ENCODE data around the gene MAMDC4.

MAMDC4 gene

DNA sequence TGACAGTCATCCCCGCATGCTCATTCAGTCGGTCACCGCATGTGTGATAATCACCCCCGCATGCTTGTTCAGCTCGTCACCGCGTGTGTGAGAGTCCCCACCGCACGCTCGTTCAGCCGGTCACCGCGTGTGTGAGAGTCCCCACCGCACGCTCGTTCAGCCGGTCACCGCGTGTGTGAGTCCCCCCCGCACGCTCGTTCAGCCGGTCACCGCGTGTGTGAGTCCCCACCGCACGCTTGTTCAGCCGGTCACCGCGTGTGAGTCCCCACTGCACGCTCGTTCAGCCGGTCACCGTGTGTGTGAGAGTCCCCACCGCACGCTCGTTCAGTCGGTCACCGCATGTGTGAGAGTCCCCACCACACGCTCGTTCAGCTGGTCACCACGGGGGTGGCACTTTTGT is 37.7 kb downstream of the MAMDC4 start:
- Histone ChIP-seq H3K9me3 (ENCODE audit: low read length) (no peaks in the 10 kb centered on the region), H3K36me3 (ENCODE audit: insufficient read depth, low read length) (peaks cover 32% of the 10 kb centered on the region), H3K9ac (ENCODE audit: low read length) (no peak overlapping the region)

DNA sequence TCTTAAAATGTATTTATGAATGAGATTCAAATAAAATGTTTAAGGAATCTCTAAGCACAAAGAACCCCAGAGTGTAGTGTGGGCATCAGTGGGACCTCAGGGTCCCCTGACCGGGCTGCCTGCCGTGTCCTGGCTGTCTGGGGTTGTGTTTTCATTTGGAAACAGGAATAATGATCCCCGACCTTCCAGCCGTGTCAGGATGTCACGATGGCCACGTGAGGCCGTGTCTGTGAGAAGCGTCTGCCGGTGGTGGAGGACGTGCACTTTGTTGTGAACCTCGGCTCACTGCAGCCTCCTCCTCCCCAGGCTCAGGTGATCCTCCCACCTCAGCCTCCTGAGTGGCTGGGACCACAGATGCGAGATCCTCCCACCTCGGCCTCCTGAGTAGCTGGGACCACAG is 38.5 kb downstream of the MAMDC4 start:
- H3K9ac ChIP-seq (ENCODE audit: low read length): no peak overlapping the region
- no peaks in the 10 kb centered on the region for H3K9me3 ChIP-seq (ENCODE audit: low read length)

More for the DNA sequence above, 37.7 kb downstream of the MAMDC4 start:
- H3K9me2 ChIP-seq (ENCODE audit: low read depth, low read length): no peaks in the 10 kb centered on the region
- H3K4me3 ChIP-seq (ENCODE audit: low read depth, low read length, poor library complexity, severe bottlenecking): no peak overlapping the region
- no peak overlapping the region for H3K4me2 ChIP-seq (ENCODE audit: low read length)
- H3K27me3 ChIP-seq (ENCODE audit: insufficient read depth, low read length): no peaks in the 10 kb centered on the region
- no peak overlapping the region for H3K27ac ChIP-seq (ENCODE audit: low read depth, low read length, poor library complexity, severe bottlenecking)
- TF ChIP-seq EZH2 (IDR thresholded peaks at IDR 0.05; ENCODE audit: borderline replicate concordance, low read length): no peak
- TF ChIP-seq, protein P1, sequence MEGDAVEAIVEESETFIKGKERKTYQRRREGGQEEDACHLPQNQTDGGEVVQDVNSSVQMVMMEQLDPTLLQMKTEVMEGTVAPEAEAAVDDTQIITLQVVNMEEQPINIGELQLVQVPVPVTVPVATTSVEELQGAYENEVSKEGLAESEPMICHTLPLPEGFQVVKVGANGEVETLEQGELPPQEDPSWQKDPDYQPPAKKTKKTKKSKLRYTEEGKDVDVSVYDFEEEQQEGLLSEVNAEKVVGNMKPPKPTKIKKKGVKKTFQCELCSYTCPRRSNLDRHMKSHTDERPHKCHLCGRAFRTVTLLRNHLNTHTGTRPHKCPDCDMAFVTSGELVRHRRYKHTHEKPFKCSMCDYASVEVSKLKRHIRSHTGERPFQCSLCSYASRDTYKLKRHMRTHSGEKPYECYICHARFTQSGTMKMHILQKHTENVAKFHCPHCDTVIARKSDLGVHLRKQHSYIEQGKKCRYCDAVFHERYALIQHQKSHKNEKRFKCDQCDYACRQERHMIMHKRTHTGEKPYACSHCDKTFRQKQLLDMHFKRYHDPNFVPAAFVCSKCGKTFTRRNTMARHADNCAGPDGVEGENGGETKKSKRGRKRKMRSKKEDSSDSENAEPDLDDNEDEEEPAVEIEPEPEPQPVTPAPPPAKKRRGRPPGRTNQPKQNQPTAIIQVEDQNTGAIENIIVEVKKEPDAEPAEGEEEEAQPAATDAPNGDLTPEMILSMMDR (IDR thresholded peaks at IDR 0.05; ENCODE audit: low read length): no peak
- H4K20me1 ChIP-seq (ENCODE audit: insufficient read depth, low read length): no peaks in the 10 kb centered on the region
- peaks cover 43% of the 10 kb centered on the region for H3K79me2 ChIP-seq (ENCODE audit: insufficient read depth, low read length)
- H3F3A ChIP-seq (ENCODE audit: insufficient read depth, low read length): no peaks in the 10 kb centered on the region
- H2AFZ ChIP-seq (ENCODE audit: low read length): no peak overlapping the region
- H3K4me1 ChIP-seq (ENCODE audit: insufficient read depth, low read length, severe bottlenecking): peaks cover 14% of the 10 kb centered on the region

DNA sequence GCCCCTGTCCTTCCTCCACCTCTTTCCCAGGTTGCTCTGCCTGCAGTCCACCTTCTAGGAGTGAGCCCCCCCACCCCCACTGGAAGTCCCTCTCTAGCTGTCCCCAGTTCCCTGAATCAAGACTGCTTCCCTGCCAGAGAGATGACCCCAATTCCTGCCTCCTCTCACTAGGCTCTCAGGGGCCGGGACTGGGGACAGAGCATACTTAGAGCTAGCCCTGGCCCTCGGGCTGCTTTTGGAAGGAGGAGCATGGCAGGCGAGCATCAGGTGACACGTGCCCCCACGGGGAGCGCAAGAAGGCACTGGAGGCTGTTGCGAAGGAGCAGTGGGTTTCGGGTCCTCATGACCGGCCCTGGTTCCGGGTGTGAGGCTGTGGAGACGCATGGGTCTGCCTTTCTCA is 43.9 kb downstream of the MAMDC4 start:
- Histone ChIP-seq H3K36me3 (ENCODE audit: insufficient read depth, low read length) (peaks cover 52% of the 10 kb centered on the region), H3K9me3 (ENCODE audit: low read length) (no peaks in the 10 kb centered on the region), H3K4me2 (ENCODE audit: low read length) (no peak overlapping the region; the same call in 1 of the 2 replicates), H3K79me2 (ENCODE audit: insufficient read depth, low read length) (peaks cover 14% of the 10 kb centered on the region; the same call in 1 of the 2 replicates), H3K9ac (ENCODE audit: low read length) (no peak overlapping the region), H3K9me2 (ENCODE audit: low read depth, low read length) (no peaks in the 10 kb centered on the region), H3K4me3 (ENCODE audit: low read depth, low read length, poor library complexity, severe bottlenecking) (no peak overlapping the region), H2AFZ (ENCODE audit: low read length) (no peak overlapping the region), H3K27me3 (ENCODE audit: insufficient read depth, low read length) (no peaks in the 10 kb centered on the region), H4K20me1 (ENCODE audit: insufficient read depth, low read length) (no peaks in the 10 kb centered on the region), H3F3A (ENCODE audit: insufficient read depth, low read length) (no peaks in the 10 kb centered on the region), H3K27ac (ENCODE audit: low read depth, low read length, poor library complexity, severe bottlenecking) (no peak overlapping the region), H3K4me1 (ENCODE audit: insufficient read depth, low read length, severe bottlenecking) (peaks cover 41% of the 10 kb centered on the region)
- TF ChIP-seq, protein P1 (IDR thresholded peaks at IDR 0.05; ENCODE audit: low read length): no peak

More for the DNA sequence above, 38.5 kb downstream of the MAMDC4 start:
- H3K36me3 ChIP-seq (ENCODE audit: insufficient read depth, low read length): peaks cover 39% of the 10 kb centered on the region
- H3K4me2 ChIP-seq (ENCODE audit: low read length): no peak overlapping the region
- no peaks in the 10 kb centered on the region for H3K9me2 ChIP-seq (ENCODE audit: low read depth, low read length)
- H3K27me3 ChIP-seq (ENCODE audit: insufficient read depth, low read length): no peaks in the 10 kb centered on the region
- TF ChIP-seq, protein P1 (IDR thresholded peaks at IDR 0.05; ENCODE audit: low read length): no peak
- no peak for TF ChIP-seq EZH2 (IDR thresholded peaks at IDR 0.05; ENCODE audit: borderline replicate concordance, low read length)
- H3K27ac ChIP-seq (ENCODE audit: low read depth, low read length, poor library complexity, severe bottlenecking): no peak overlapping the region
- H4K20me1 ChIP-seq (ENCODE audit: insufficient read depth, low read length): no peaks in the 10 kb centered on the region
- H3K79me2 ChIP-seq (ENCODE audit: insufficient read depth, low read length): peaks cover 43% of the 10 kb centered on the region
- no peaks in the 10 kb centered on the region for H3F3A ChIP-seq (ENCODE audit: insufficient read depth, low read length)
- H3K4me1 ChIP-seq (ENCODE audit: insufficient read depth, low read length, severe bottlenecking): peaks cover 6% of the 10 kb centered on the region
- H3K4me3 ChIP-seq (ENCODE audit: low read depth, low read length, poor library complexity, severe bottlenecking): no peak overlapping the region
- no peak overlapping the region for H2AFZ ChIP-seq (ENCODE audit: low read length)

All from OCI-LY1 (cell line).